HepG2 (cell line): Measurements from ENCODE around the gene ORC3. TPM values are rescaled to one million over a fixed set of nuclear protein-coding genes. Genes with fewer than 3 reads are reported as not detected.

ENCODE experiments used
- CHD2 ChIP-seq: IDR thresholded peaks from 2 replicates; pipeline ENCODE4 v1.6.1; 2011; ENCODE audit warnings: low read depth, low read length, improper control_type of control experiment
- ELF1 ChIP-seq: sonication (generic); formaldehyde crosslinking; IDR thresholded peaks from 2 replicates; pipeline ENCODE4 v1.4.0; 2020; ENCODE audit warnings: missing genetic modification reagents
- ESRRA ChIP-seq: sonication (generic); formaldehyde crosslinking; IDR thresholded peaks from 2 replicates; pipeline ENCODE4 v1.5.1; 2020; ENCODE audit warnings: mild to moderate bottlenecking, low read depth, missing genetic modification reagents
- EZH2 ChIP-seq: conservative IDR thresholded peaks from 2 replicates; pipeline ENCODE4 v1.6.1; 2012; ENCODE audit warnings: mild to moderate bottlenecking, low read depth, low read length, moderate library complexity
- GATAD2A ChIP-seq: IDR thresholded peaks from 2 replicates; pipeline ENCODE4 v1.6.1; 2016
- MTA1 ChIP-seq: sonication (generic); formaldehyde crosslinking; IDR thresholded peaks from 2 replicates; pipeline ENCODE4 v1.4.0; 2020; ENCODE audit warnings: missing genetic modification reagents, mild to moderate bottlenecking, borderline replicate concordance
- NFKB2 ChIP-seq: sonication (generic); formaldehyde crosslinking; IDR thresholded peaks from 2 replicates; pipeline ENCODE4 v1.4.0; 2020; ENCODE audit warnings: missing genetic modification reagents, borderline replicate concordance
- NFYB ChIP-seq: sonication (generic); formaldehyde crosslinking; IDR thresholded peaks from 2 replicates; pipeline ENCODE4 v1.4.0; 2020; ENCODE audit warnings: missing genetic modification reagents
- NR2F2 ChIP-seq: IDR thresholded peaks from 2 replicates; pipeline ENCODE4 v1.6.1; 2012; ENCODE audit warnings: low read depth, inconsistent platforms, borderline replicate concordance
- SALL2 ChIP-seq: sonication (generic); formaldehyde crosslinking; IDR thresholded peaks from 2 replicates; pipeline ENCODE4 v1.8.1; 2023; ENCODE audit warnings: mild to moderate bottlenecking, missing genetic modification reagents, inconsistent platforms
- SRSF4 ChIP-seq: fragments of 200-400 bp; formaldehyde crosslinking; IDR thresholded peaks from one replicate; pipeline ENCODE4 v1.6.1; 2018; ENCODE audit warnings: mild to moderate bottlenecking, low read depth, low read length, moderate library complexity; ENCODE audit not compliant: poor library complexity, severe bottlenecking
- ZNF333 ChIP-seq: sonication (generic); formaldehyde crosslinking; IDR thresholded peaks from 2 replicates; pipeline ENCODE4 v1.4.0; 2020; ENCODE audit warnings: mild to moderate bottlenecking, missing genetic modification reagents, borderline replicate concordance
- ZNF354B ChIP-seq: sonication (generic); formaldehyde crosslinking; IDR thresholded peaks from 2 replicates; pipeline ENCODE4 v1.8.0; 2022; ENCODE audit warnings: mild to moderate bottlenecking, missing genetic modification reagents
- ZNF383 ChIP-seq: sonication (generic); formaldehyde crosslinking; IDR thresholded peaks from 2 replicates; pipeline ENCODE4 v1.4.0; 2020; ENCODE audit warnings: missing genetic modification reagents, mild to moderate bottlenecking, borderline replicate concordance
- ZNF558 ChIP-seq: sonication (generic); formaldehyde crosslinking; IDR thresholded peaks from 2 replicates; pipeline ENCODE4 v1.9.0; 2022; ENCODE audit warnings: mild to moderate bottlenecking, missing genetic modification reagents, borderline replicate concordance
- ZNF567 ChIP-seq: sonication (generic); formaldehyde crosslinking; IDR thresholded peaks from 2 replicates; pipeline ENCODE4 v1.8.1; 2023; ENCODE audit warnings: mild to moderate bottlenecking, missing genetic modification reagents, borderline replicate concordance
- ZNF619 ChIP-seq: sonication (generic); formaldehyde crosslinking; IDR thresholded peaks from 2 replicates; pipeline ENCODE4 v1.4.0; 2020; ENCODE audit warnings: mild to moderate bottlenecking, missing genetic modification reagents
- ZNF788 ChIP-seq: sonication (generic); formaldehyde crosslinking; IDR thresholded peaks from 2 replicates; pipeline ENCODE4 v1.5.0; 2020; ENCODE audit warnings: mild to moderate bottlenecking, missing genetic modification reagents, borderline replicate concordance
- ZSCAN31 ChIP-seq: sonication (generic); formaldehyde crosslinking; IDR thresholded peaks from 2 replicates; pipeline ENCODE4 v1.5.0; 2020; ENCODE audit warnings: low read depth, mild to moderate bottlenecking, missing genetic modification reagents
- polyA plus RNA-seq, 8 experiments: library from polyadenylated mRNA; depleted of rRNA in 3 of 8; stranded (reverse) in 7 of 8; unstranded in 1 of 8; fragments of >200 nt; fragmentation: Illumina TruSeq in 4 of 8; extraction: Trizol in 4 of 8; gene quantifications; 2 replicates each; pipeline versions ENCODE4 v1.2.1 to v1.2.3, GENCODE V29; 2011 to 2016; ENCODE audit warnings: low read depth in 4 of 8, missing spikeins in 1 of 8, mixed read lengths in 1 of 8; ENCODE audit not compliant: insufficient read depth in 1 of 8
- total RNA-seq, 5 experiments: library from RNA; depleted of rRNA; stranded (reverse); fragments of >200 nt; fragmentation: Illumina TruSeq; extraction: Trizol; gene quantifications; 2 replicates each; pipeline ENCODE4 v1.2.3, GENCODE V29; 2016; ENCODE audit warnings: low read depth in 1 of 5
- TF ChIP-seq, protein P1 (sequence below): sonication (generic); formaldehyde crosslinking; IDR thresholded peaks from 2 replicates; pipeline ENCODE4 v1.4.0; 2020; ENCODE audit warnings: missing genetic modification reagents
- TF ChIP-seq, protein P2 (sequence below): IDR thresholded peaks from 2 replicates; pipeline ENCODE4 v1.6.1; 2016; ENCODE audit warnings: low read depth, borderline replicate concordance
- TF ChIP-seq, protein P3 (sequence below): sonication (generic); formaldehyde crosslinking; IDR thresholded peaks from 2 replicates; pipeline ENCODE4 v1.4.0; 2020; ENCODE audit warnings: low read depth, mild to moderate bottlenecking, missing genetic modification reagents
- TF ChIP-seq, protein P4 (sequence below): sonication (generic); formaldehyde crosslinking; IDR thresholded peaks from 2 replicates; pipeline ENCODE4 v1.4.0; 2020; ENCODE audit warnings: mild to moderate bottlenecking, missing genetic modification reagents
- TF ChIP-seq, protein P5 (sequence below): sonication (generic); formaldehyde crosslinking; IDR thresholded peaks from 2 replicates; pipeline ENCODE4 v1.5.0; 2020; ENCODE audit warnings: missing genetic modification reagents

Gene ORC3
- total and polyA plus RNA-seq, 2 of the 13 experiments (the other 11 are each of a cell fraction or from before 2014, with no cell fraction given) = 21.8 to 43.5 TPM

DNA sequence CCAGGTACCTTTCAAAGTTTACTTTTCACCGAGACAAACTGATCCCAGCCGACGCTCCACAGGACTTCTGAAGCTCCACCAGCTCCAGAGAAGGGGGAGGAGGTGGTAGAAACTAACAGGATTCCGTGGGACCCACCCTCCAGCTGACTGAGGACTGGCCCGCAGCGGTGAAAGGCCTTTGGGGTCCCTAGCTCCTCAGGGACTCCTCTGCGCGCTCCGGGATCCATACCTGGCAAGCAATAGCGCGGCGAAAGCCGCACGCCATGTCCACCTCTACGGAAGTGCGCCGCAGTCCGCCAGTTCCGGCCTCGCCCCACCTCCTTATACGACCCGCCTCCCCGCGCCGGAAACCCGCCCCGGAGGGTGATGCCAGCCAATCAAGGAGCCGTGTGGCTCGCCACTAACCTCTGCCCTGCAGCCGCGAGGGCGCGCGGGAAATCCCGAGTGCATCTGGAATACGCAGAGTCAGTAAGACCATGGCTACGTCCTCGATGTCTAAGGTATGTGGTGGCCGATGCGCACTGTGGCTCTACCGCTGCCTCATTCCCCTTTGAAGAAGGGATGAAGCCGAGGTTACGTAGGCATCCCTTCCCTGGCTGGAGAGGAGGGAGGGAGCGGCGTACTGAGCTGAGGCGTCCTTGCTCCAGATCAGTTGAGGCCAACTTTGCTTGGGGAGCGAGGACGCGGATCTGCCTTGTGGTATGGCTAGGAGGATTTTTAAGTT lies at the start of gene ORC3, which contains the start of gene RARS2 (continued):
- TF ChIP-seq, protein P1, sequence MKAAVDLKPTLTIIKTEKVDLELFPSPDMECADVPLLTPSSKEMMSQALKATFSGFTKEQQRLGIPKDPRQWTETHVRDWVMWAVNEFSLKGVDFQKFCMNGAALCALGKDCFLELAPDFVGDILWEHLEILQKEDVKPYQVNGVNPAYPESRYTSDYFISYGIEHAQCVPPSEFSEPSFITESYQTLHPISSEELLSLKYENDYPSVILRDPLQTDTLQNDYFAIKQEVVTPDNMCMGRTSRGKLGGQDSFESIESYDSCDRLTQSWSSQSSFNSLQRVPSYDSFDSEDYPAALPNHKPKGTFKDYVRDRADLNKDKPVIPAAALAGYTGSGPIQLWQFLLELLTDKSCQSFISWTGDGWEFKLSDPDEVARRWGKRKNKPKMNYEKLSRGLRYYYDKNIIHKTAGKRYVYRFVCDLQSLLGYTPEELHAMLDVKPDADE = no peak
- TF ChIP-seq, protein P2, sequence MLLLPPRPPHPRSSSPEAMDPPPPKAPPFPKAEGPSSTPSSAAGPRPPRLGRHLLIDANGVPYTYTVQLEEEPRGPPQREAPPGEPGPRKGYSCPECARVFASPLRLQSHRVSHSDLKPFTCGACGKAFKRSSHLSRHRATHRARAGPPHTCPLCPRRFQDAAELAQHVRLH (CRISPR knock-in tag) = peak; percentile 81; the same call in 1 of the 2 replicates
- peak; percentile 65; the same call in 1 of the 2 replicates for TF ChIP-seq NFKB2 (CRISPR knock-in tag)
- TF ChIP-seq, protein P3, sequence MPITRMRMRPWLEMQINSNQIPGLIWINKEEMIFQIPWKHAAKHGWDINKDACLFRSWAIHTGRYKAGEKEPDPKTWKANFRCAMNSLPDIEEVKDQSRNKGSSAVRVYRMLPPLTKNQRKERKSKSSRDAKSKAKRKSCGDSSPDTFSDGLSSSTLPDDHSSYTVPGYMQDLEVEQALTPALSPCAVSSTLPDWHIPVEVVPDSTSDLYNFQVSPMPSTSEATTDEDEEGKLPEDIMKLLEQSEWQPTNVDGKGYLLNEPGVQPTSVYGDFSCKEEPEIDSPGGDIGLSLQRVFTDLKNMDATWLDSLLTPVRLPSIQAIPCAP (CRISPR knock-in tag) = no peak
- TF ChIP-seq ZNF333 (CRISPR knock-in tag) = no peak
- peak; percentile 64 for TF ChIP-seq GATAD2A (CRISPR knock-in tag)
- peak; percentile 96; the same call in 1 of the 2 replicates for TF ChIP-seq SALL2
- peak; percentile 50; the same call in 1 of the 2 replicates for TF ChIP-seq ZNF788 (CRISPR knock-in tag)
- no peak for TF ChIP-seq ZNF567
- TF ChIP-seq MTA1 (CRISPR knock-in tag) = peak; percentile 68; the same call in 1 of the 2 replicates
- TF ChIP-seq, protein P4, sequence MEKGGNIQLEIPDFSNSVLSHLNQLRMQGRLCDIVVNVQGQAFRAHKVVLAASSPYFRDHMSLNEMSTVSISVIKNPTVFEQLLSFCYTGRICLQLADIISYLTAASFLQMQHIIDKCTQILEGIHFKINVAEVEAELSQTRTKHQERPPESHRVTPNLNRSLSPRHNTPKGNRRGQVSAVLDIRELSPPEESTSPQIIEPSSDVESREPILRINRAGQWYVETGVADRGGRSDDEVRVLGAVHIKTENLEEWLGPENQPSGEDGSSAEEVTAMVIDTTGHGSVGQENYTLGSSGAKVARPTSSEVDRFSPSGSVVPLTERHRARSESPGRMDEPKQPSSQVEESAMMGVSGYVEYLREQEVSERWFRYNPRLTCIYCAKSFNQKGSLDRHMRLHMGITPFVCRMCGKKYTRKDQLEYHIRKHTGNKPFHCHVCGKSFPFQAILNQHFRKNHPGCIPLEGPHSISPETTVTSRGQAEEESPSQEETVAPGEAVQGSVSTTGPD (CRISPR knock-in tag) = no peak
- TF ChIP-seq, protein P5, sequence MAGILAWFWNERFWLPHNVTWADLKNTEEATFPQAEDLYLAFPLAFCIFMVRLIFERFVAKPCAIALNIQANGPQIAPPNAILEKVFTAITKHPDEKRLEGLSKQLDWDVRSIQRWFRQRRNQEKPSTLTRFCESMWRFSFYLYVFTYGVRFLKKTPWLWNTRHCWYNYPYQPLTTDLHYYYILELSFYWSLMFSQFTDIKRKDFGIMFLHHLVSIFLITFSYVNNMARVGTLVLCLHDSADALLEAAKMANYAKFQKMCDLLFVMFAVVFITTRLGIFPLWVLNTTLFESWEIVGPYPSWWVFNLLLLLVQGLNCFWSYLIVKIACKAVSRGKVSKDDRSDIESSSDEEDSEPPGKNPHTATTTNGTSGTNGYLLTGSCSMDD (CRISPR knock-in tag) = no peak
- peak; percentile 53 for TF ChIP-seq ZSCAN31 (CRISPR knock-in tag)
- no peak for TF ChIP-seq SRSF4
- no peak for TF ChIP-seq EZH2
- TF ChIP-seq ZNF354B = no peak
- peak; percentile 98 for TF ChIP-seq NFYB (CRISPR knock-in tag)
- TF ChIP-seq ZNF619 = no peak; the same call in none of the 2 replicates
- TF ChIP-seq NR2F2 = no peak
- peak; percentile 69; the same call in 1 of the 2 replicates for TF ChIP-seq CHD2
- no peak; the same call in 1 of the 2 replicates for TF ChIP-seq ZNF558 (CRISPR knock-in tag)
- TF ChIP-seq ELF1 (CRISPR knock-in tag) = peak; percentile 94
- no peak for TF ChIP-seq ZNF383 (CRISPR knock-in tag)
- 0 out of 2 replicates have a peak, but pooled peaks have one; percentile 26 for TF ChIP-seq ESRRA (CRISPR knock-in tag)
